GM10266 (cell line): ENCODE measurements around the gene CHTF8.

Source experiments
- DNase-seq: peaks from one replicate; pipeline ENCODE4 v3.0.0; 2012; ENCODE audit errors: extremely low spot score
- TF ChIP-seq, protein P1 (sequence below): IDR thresholded peaks from 2 replicates; pipeline ENCODE4 v1.5.1; 2012; ENCODE audit warnings: mild to moderate bottlenecking, low read depth; ENCODE audit not compliant: control insufficient read depth, insufficient read depth; ENCODE audit errors: missing control alignments

Gene CHTF8, protein sequence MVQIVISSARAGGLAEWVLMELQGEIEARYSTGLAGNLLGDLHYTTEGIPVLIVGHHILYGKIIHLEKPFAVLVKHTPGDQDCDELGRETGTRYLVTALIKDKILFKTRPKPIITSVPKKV

DNA sequence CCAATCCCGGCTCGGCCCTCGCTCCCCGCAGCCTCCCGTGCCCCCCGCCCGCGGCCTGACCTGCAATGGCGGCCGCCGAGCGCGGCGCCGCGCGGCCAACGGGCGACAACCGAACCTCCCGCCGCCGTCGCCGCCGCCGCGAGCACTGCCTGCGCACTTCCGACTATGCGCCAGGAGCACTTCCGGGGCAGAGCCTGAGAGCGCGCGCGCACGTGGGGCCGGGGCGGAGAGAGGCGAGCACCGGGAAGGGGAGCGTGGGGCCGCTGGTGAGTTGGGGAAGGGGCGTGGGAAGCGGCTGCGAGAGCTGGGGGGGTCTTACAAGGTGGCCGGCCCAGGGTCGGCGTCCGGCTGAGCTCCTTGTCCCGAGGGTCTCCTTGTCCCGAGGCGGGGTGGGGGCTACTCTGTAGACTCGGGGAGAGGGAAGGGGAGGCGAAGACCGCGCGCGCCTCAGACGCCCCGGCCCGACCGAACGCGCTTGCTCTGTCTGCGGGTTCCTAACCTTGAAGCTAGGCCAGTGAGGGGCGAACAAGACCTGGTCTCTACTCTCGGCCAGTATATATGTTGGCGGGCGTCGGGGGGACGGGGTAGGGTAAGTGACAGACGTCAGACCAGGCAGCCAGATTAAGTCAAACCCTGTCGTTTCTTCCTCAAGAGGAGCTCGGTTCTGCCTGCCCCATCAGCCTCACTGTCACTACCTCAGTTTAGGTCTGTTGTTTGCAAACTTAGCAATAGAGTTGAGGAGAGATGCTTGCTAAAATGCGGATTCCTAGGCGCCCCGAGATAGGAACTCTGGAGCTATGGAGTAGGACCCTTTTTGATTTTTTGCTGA, at the start of gene CHTF8, which contains the start of gene UTP4:
Gene CHTF8 (minus strand): TSS at position 165 of the 829 bp plus-strand sequence. CDS start 11,130 bp downstream, outside the sequence.
Gene UTP4 (plus strand): TSS at position 226 of the 829 bp plus-strand sequence. CDS start 811 bp downstream, outside the sequence.
- DNase-seq: peak; percentile 91
- TF ChIP-seq, protein P1, sequence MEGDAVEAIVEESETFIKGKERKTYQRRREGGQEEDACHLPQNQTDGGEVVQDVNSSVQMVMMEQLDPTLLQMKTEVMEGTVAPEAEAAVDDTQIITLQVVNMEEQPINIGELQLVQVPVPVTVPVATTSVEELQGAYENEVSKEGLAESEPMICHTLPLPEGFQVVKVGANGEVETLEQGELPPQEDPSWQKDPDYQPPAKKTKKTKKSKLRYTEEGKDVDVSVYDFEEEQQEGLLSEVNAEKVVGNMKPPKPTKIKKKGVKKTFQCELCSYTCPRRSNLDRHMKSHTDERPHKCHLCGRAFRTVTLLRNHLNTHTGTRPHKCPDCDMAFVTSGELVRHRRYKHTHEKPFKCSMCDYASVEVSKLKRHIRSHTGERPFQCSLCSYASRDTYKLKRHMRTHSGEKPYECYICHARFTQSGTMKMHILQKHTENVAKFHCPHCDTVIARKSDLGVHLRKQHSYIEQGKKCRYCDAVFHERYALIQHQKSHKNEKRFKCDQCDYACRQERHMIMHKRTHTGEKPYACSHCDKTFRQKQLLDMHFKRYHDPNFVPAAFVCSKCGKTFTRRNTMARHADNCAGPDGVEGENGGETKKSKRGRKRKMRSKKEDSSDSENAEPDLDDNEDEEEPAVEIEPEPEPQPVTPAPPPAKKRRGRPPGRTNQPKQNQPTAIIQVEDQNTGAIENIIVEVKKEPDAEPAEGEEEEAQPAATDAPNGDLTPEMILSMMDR: no peak

DNA sequence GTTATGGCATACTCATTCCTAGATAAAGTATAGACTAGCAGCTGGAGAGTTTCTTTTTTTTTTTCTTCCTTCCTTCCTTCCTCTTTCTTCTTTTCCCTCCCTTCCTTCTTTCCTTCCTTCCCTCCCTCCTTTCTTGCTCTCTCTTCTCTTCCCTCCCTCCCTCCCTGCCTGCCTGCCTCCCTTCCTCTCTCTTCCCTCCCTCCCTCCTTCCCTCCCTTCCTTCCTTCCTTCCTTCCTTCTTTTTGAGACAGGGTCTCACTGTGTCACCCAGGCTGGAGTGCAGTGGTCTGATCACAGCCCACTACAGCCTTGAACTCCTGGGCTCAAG, 47.6 kb upstream of the CHTF8 start:
- no peak for DNase-seq
- TF ChIP-seq, protein P1: no peak

DNA sequence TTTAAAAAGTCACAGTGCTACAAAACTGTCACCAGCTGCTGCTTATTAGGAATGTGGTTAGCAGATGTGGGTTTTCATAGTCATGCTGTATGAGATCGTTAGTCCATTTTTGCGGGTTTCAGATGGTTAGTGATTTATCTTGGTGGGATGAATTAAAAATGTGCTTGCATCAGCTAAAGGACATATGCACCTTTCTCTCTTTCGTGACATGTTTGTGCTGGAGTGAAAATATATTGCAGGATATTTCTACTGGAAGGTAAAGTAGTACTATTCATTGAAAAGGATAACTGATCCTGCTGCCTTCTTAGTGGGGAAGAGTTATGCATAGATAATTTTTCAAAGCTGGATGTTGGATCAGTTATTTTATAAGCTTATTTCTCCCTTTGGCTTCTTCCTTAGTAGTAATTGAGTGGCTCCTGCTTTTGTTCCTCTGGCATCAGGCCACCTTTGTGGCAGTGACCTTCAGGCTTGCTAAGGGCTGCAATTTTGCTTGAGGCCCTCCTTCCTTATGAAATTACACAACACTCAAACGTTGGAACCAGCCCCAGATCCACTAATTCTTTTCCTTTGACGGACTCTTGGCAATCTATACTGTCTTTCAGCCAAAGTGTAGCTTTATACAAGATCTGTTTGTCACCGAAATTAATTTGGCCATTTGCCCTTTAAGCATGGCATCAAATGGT, 47.1 kb upstream of the CHTF8 start:
- no peak for DNase-seq
- TF ChIP-seq, protein P1: no peak

DNA sequence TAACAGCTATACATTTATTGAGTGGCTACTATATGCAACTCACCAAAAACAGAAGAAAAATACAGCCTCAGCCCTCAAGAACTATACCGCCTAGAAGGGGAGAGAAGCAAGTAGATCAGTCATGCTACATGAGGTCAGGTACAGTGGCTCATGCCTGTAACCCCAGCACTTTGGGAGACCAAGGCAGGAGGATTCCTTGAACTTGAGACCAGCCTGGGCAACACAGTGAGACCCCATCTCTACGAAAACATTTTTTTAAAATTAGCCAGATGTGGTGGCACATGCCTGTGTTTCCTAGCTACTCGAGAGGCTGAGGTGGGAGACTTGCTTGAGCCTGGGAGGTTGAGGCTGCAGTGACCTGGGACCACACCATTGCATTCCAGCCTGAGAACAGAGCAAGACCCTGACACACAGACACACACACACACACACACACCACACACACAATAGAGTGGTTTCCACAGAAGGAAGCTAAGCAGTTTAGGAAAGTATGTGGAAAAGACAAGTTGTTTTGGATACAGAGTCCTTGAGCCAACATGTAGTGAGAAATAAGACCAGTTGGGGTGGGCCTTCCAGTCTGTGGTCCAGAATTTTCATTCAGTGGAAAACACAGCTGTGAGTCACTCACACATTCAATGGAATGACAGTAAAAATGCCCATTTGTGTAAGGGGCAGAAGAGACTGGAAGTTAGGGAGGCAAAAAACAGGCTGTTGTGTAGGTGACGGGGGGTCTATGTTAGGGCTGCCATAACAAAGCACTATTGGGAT, 43.8 kb upstream of the CHTF8 start:
- TF ChIP-seq, protein P1: no peak
- no peak for DNase-seq

DNA sequence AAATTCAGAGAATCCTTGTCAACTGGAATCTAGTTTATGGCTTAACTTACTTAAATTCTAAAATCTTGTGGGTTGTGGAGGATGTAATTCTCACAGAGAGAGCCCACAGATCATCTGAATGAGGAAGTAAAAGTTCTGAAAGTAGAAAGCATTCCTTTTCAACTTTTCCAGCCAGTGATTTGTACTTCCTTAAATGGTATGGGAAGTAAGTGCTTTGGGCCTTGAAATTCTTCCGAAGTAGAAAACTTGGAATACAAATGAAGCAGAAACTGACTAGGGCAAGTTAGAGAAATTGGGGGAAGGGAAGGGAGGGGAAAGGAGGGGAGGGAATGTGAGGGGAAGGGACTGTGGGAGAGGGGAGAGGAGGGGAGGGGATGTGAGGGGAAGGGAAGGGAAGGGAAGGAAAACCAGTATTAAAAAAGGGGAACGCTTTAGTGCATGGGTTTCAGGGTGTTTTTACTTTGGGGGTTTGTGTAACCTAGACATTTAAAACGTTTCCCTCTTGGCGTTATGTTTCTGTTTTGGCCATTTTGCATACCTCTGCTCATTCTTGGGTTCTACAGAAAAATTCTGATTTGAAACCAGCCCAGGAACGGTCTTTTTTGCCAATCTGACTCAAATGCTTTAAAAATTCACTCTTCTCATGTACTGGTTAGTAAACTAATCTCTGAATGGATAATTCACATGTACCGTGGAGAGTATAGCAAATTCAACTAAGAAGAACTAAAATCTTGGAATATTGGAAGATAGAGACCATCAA, 39.1 kb upstream of the CHTF8 start:
- TF ChIP-seq, protein P1: no peak
- DNase-seq: no peak

DNA sequence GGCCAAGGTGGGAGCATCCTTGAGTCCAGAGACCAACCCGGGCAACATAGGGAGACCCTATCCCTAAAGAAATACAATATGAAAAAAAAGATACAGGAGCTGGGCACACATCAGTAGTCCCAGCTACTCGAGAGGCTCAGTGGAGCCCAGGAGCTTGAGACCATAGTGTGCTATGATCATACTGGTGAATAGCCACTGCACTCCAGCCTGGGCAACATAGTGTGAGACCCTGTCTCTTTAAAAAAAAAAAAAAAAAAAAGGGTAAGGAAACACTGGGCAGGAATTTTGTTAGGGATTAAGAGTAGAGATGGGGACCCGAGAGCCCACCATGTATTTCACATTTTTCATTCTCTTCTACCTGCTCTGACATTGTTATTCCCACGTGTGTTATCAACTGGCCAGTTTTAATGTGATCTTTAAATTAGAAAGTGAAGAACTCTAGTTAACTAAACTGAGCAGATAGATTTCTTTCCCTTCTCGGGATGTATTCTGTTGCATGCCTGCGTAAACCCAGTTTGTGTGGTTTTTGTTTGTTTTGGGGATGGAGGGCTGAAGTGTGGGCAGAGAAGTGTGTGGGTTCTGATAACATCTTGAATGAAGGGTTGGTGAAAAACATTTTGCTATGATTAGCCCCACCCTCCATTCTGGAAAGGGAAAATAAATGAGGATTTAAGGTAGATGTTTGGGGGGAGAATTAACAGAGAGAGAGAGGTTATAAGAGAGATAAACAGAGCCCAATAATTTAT, 37.4 kb upstream of the CHTF8 start:
- TF ChIP-seq, protein P1: no peak
- no peak for DNase-seq
